ACC112 (cell line): ENCODE measurements around the gene HBM.
A peak's percentile ranks its signal among the peaks of the same experiment; 100 is the strongest.
"Not testable (repeated sequence)": the region's sequence is repeated elsewhere in the genome, so short reads cannot be mapped to it uniquely, and the experiment has no call there.

Experiments used
- H2AFZ ChIP-seq: fragments of 200-600 bp; sonication (generic); one replicate; pipeline ENCODE4 v1.6.0; 2017; ENCODE audit warnings: antibody characterized with exemption, low read length; ENCODE audit not compliant: unreplicated experiment
- H3K27ac ChIP-seq: fragments of 200-600 bp; sonication (generic); 2 replicates; pipeline ENCODE4 v1.5.1; 2014; ENCODE audit warnings: low read depth, mild to moderate bottlenecking, antibody characterized with exemption, low read length, moderate library complexity
- H3K27me3 ChIP-seq: fragments of 200-600 bp; sonication (generic); 2 replicates; pipeline ENCODE4 v1.6.1; 2014; ENCODE audit warnings: mild to moderate bottlenecking, antibody characterized with exemption, low read length, moderate library complexity, mixed read lengths; ENCODE audit not compliant: insufficient read depth
- H3K36me3 ChIP-seq: fragments of 200-600 bp; sonication (generic); 2 replicates; pipeline ENCODE4 v1.6.1; 2016; ENCODE audit warnings: mild to moderate bottlenecking, antibody characterized with exemption, low read length, moderate library complexity, mixed read lengths; ENCODE audit not compliant: insufficient read depth
- H3K4me1 ChIP-seq: fragments of 200-600 bp; sonication (generic); one replicate; pipeline ENCODE4 v1.6.1; 2016; ENCODE audit warnings: low read length, mixed read lengths; ENCODE audit not compliant: insufficient read depth, unreplicated experiment, control insufficient read depth
- H3K4me3 ChIP-seq: fragments of 200-600 bp; sonication (generic); 2 replicates; pipeline ENCODE4 v1.5.1; 2014; ENCODE audit warnings: mild to moderate bottlenecking, low read depth, low read length
- H3K79me2 ChIP-seq: fragments of 200-600 bp; sonication (generic); one replicate; pipeline ENCODE4 v1.6.0; 2016; ENCODE audit warnings: low read length; ENCODE audit not compliant: control insufficient read depth, unreplicated experiment, insufficient read depth

The HBM gene

GRCh38 chr16:188674-189073, 22.9 kb downstream of the HBM start:
- Histone ChIP-seq H3K27me3 (no peaks in the 10 kb centered on the region), H3K4me3 (no peak overlapping the region), H3K79me2 (no peaks in the 10 kb centered on the region), H3K36me3 (peaks cover 24% of the 10 kb centered on the region; the same call in 1 of the 2 replicates), H2AFZ (no peak overlapping the region), H3K27ac (no peak overlapping the region), H3K4me1 (no peaks in the 10 kb centered on the region)

- H2AFZ ChIP-seq: no peak overlapping the region
- H3K79me2 ChIP-seq: no peaks in the 10 kb centered on the region
- H3K36me3 ChIP-seq: peaks cover 24% of the 10 kb centered on the region; the same call in 1 of the 2 replicates
- no peak overlapping the region for H3K27ac ChIP-seq
- H3K4me1 ChIP-seq: peaks cover under 1% of the 10 kb centered on the region
- no peaks in the 10 kb centered on the region for H3K27me3 ChIP-seq
- H3K4me3 ChIP-seq: no peak overlapping the region
These were observed 23.9 kb downstream of the HBM start for GRCh38 chr16:189604-190186.

- H3K79me2 ChIP-seq: peaks cover 2% of the 10 kb centered on the region
- H2AFZ ChIP-seq: no peak overlapping the region
- no peak overlapping the region for H3K4me3 ChIP-seq
- no peaks in the 10 kb centered on the region for H3K27me3 ChIP-seq
- peaks cover 4% of the 10 kb centered on the region for H3K4me1 ChIP-seq
- peaks cover 37% of the 10 kb centered on the region for H3K36me3 ChIP-seq
- no peak overlapping the region for H3K27ac ChIP-seq
These were observed 26.1 kb downstream of the HBM start for GRCh38 chr16:191831-192230.

GRCh38 chr16:192686-193085, 26.9 kb downstream of the HBM start:
- Histone ChIP-seq H3K79me2 (peaks cover 4% of the 10 kb centered on the region), H3K27me3 (no peaks in the 10 kb centered on the region), H3K27ac (no peak overlapping the region), H3K4me1 (peaks cover 4% of the 10 kb centered on the region), H2AFZ (no peak overlapping the region), H3K4me3 (no peak overlapping the region), H3K36me3 (peaks cover 39% of the 10 kb centered on the region)

GRCh38 chr16:193441-193840, 27.7 kb downstream of the HBM start:
- peaks cover 5% of the 10 kb centered on the region for H3K79me2 ChIP-seq
- no peak overlapping the region for H3K27ac ChIP-seq
- H3K4me1 ChIP-seq: peaks cover 4% of the 10 kb centered on the region
- H3K4me3 ChIP-seq: no peak overlapping the region
- H2AFZ ChIP-seq: no peak overlapping the region
- no peaks in the 10 kb centered on the region for H3K27me3 ChIP-seq
- peaks cover 41% of the 10 kb centered on the region for H3K36me3 ChIP-seq

- Histone ChIP-seq H3K4me1 (peaks cover 4% of the 10 kb centered on the region), H3K79me2 (peaks cover 5% of the 10 kb centered on the region), H2AFZ (no peak overlapping the region), H3K4me3 (no peak overlapping the region), H3K27me3 (no peaks in the 10 kb centered on the region), H3K36me3 (peaks cover 39% of the 10 kb centered on the region), H3K27ac (no peak overlapping the region)
These were observed 28.7 kb downstream of the HBM start for GRCh38 chr16:194516-194915.

GRCh38 chr16:200388-200787, 34.6 kb downstream of the HBM start:
- H3K79me2 ChIP-seq: peaks cover 3% of the 10 kb centered on the region
- no peak overlapping the region for H3K4me3 ChIP-seq
- H3K4me1 ChIP-seq: peaks cover 3% of the 10 kb centered on the region
- H2AFZ ChIP-seq: no peak overlapping the region
- H3K27ac ChIP-seq: peak overlapping the region; percentile 44; the same call in 1 of the 2 replicates
- peaks cover 40% of the 10 kb centered on the region for H3K36me3 ChIP-seq
- H3K27me3 ChIP-seq: no peaks in the 10 kb centered on the region

GRCh38 chr16:203246-203645, 37.5 kb downstream of the HBM start:
- Histone ChIP-seq H3K36me3 (peaks cover 41% of the 10 kb centered on the region), H3K79me2 (peaks cover 4% of the 10 kb centered on the region), H3K27ac (no peak overlapping the region)

GRCh38 chr16:204046-204445, 38.3 kb downstream of the HBM start:
- H2AFZ ChIP-seq, H3K4me3 ChIP-seq, H3K4me1 ChIP-seq, H3K79me2 ChIP-seq, H3K27ac ChIP-seq, H3K27me3 ChIP-seq: not testable (repeated sequence)
- H3K36me3 ChIP-seq: peaks cover 41% of the 10 kb centered on the region

More at GRCh38 chr16:203246-203645, 37.5 kb downstream of the HBM start:
- no peak overlapping the region for H3K4me3 ChIP-seq
- no peak overlapping the region for H2AFZ ChIP-seq
- no peaks in the 10 kb centered on the region for H3K27me3 ChIP-seq
- peaks cover 3% of the 10 kb centered on the region for H3K4me1 ChIP-seq

- not testable (repeated sequence) for H3K27me3 ChIP-seq, H2AFZ ChIP-seq, H3K4me3 ChIP-seq, H3K27ac ChIP-seq, H3K4me1 ChIP-seq
- Histone ChIP-seq H3K36me3 (peaks cover 38% of the 10 kb centered on the region), H3K79me2 (peaks cover 43% of the 10 kb centered on the region)
These were observed 43.6 kb downstream of the HBM start for GRCh38 chr16:209359-209758.

- not testable (repeated sequence) for H3K27me3 ChIP-seq, H2AFZ ChIP-seq, H3K4me3 ChIP-seq, H3K27ac ChIP-seq, H3K4me1 ChIP-seq
- Histone ChIP-seq H3K36me3 (peaks cover 26% of the 10 kb centered on the region), H3K79me2 (peaks cover 56% of the 10 kb centered on the region)
These were observed 45.9 kb downstream of the HBM start for GRCh38 chr16:211631-212180.
